ENCODE measurements around the gene CDAN1. TPM values are rescaled to one million over a fixed set of nuclear protein-coding genes. Genes with fewer than 3 reads are reported as not detected.

CDAN1 gene
- total and polyA plus RNA-seq, 2 of the 8 experiments (the other 6 are each of a cell fraction or from before 2014, with no cell fraction given) = 4.5 to 18.6 TPM

DNA sequence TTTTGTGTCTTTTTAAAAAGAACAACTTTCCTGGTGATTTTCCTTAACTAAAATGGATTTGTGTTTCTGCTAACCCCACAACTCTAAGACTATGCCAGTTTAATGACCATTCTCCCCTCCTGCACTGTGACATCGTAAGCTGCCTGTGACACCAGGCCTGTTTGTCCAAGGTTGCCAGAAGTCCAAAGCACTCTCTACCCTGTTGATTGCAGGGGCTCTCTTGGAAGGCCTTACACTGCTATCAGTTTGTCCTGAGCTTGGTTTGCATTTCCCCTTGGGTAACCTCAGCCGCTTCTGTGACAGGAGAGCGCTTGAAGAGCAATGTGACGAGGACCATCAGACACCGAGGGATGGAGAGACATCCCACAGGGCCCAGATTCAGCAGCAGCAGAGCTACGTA lies 55.8 kb downstream of the CDAN1 start:
- H3K14ac ChIP-seq (ENCODE audit: insufficient read length) = no peak overlapping the region
- 86% methylated on average over 6 of the region's 6 CpGs; no CpG with 5 or more reads in 1 of the 2 experiments for WGBS, 2 experiments (ENCODE audit: extremely low coverage in 1 of 2, insufficient coverage in 1 of 2, insufficient read length in 1 of 2, insufficient replicate concordance in 2 of 2, low coverage in 1 of 2, low lambda C conversion rate in 2 of 2, missing lambda C conversion rate in 1 of 2)
- H2BK5ac ChIP-seq (ENCODE audit: low read depth, low read length) = no peak overlapping the region
- no peak overlapping the region for H2AK5ac ChIP-seq (ENCODE audit: low read depth, low read length)
- H2AFZ ChIP-seq (ENCODE audit: low read length) = no peak overlapping the region
- no peak overlapping the region for H3K23ac ChIP-seq (ENCODE audit: insufficient read length)
- H3K27ac ChIP-seq (ENCODE audit: low read depth, low read length) = no peak overlapping the region
- H3K9ac ChIP-seq (replicated peaks in 1 of 4; ENCODE audit: extremely low read depth in 1 of 4, low read depth in 3 of 4, low read length in 3 of 4) = no peak overlapping the region
- no peak overlapping the region for H4K5ac ChIP-seq (ENCODE audit: insufficient read length, low read depth, low read length)
- H3K79me2 ChIP-seq (ENCODE audit: control insufficient read depth in 1 of 2, insufficient read depth in 2 of 2, low read length in 2 of 2) = no peaks in the 10 kb centered on the region
- H3K9me3 ChIP-seq (ENCODE audit: insufficient read depth in 2 of 2, low read depth in 1 of 2, low read length in 1 of 2) = no peaks in the 10 kb centered on the region
- H4K20me1 ChIP-seq (replicated peaks in 1 of 2; ENCODE audit: control insufficient read depth in 1 of 2, insufficient read depth in 2 of 2, low read length in 2 of 2) = peaks cover 0 to 2% of the 10 kb centered on the region in 2 experiments
- no peak overlapping the region for H4K8ac ChIP-seq (ENCODE audit: extremely low read depth, insufficient read depth, low read length)
- no peaks in the 10 kb centered on the region for H3K27me3 ChIP-seq (replicated peaks in 1 of 4; ENCODE audit: control insufficient read depth in 3 of 4, extremely low read depth in 1 of 4, insufficient read depth in 3 of 4, low read length in 3 of 4)
- no peaks in the 10 kb centered on the region for H3K23me2 ChIP-seq (ENCODE audit: low read depth, low read length)
- DNase-seq (ENCODE audit: low read depth in 1 of 2, low spot score in 2 of 2) = no peak
- no peak overlapping the region for H3K56ac ChIP-seq (replicated peaks; ENCODE audit: insufficient read length, low read depth, low read length)
- POLR2A ChIA-PET (ENCODE audit: partially characterized antibody) = no interaction called here
- CTCF ChIA-PET (ENCODE audit: partially characterized antibody) = interaction anchor here (1.0 kb wide), 1 partner anchor 197 kb away, joined by 3 read pairs; no protein-coding TSS in a partner anchor
- no peak overlapping the region for H3K4me3 ChIP-seq (ENCODE audit: extremely low read depth in 1 of 4, insufficient read depth in 2 of 4, low read depth in 3 of 4, low read length in 4 of 4)
- H2BK12ac ChIP-seq (ENCODE audit: low read depth, low read length) = no peak overlapping the region
- H2BK15ac ChIP-seq (ENCODE audit: low read length) = no peak overlapping the region
- H2BK20ac ChIP-seq (ENCODE audit: low read length) = no peak overlapping the region
- no peak for TF ChIP-seq JUN (IDR thresholded peaks at IDR 0.05; ENCODE audit: low read depth, low read length)
- TF ChIP-seq SP4 (IDR thresholded peaks at IDR 0.05; ENCODE audit: low read length) = no peak
- TF ChIP-seq RXRA (IDR thresholded peaks at IDR 0.05; ENCODE audit: insufficient read depth, low read depth, low read length) = no peak
- no peak for TF ChIP-seq CBX8 (IDR thresholded peaks at IDR 0.05; ENCODE audit: borderline replicate concordance, low read depth, low read length)
- no peak for TF ChIP-seq CHD2 (IDR thresholded peaks at IDR 0.05; ENCODE audit: low read length)
- TF ChIP-seq RBBP5 (IDR thresholded peaks at IDR 0.05; ENCODE audit: borderline replicate concordance, low read depth, low read length) = no peak
- TF ChIP-seq BRCA1 (IDR thresholded peaks at IDR 0.05; ENCODE audit: low read depth, low read length) = no peak
- no peak for TF ChIP-seq CTBP2 (IDR thresholded peaks at IDR 0.05; ENCODE audit: borderline replicate concordance, insufficient read depth, insufficient read length, low read length)
- TF ChIP-seq TBP (IDR thresholded peaks at IDR 0.05; ENCODE audit: low read depth, low read length) = no peak
- no peak for TF ChIP-seq NANOG (IDR thresholded peaks at IDR 0.05; ENCODE audit: insufficient read depth, low read depth, low read length, poor library complexity, severe bottlenecking)
- H2BK120ac ChIP-seq (replicated peaks; ENCODE audit: low read depth, low read length) = no peak overlapping the region
- H3K18ac ChIP-seq (ENCODE audit: extremely low read depth, low read length) = no peak overlapping the region
- H3K36me3 ChIP-seq (ENCODE audit: control insufficient read depth in 2 of 4, insufficient read depth in 4 of 4, low read length in 3 of 4) = peaks cover 2 to 16% (median 8%) of the 10 kb centered on the region in 4 experiments; a peak in 5 of 8 replicates
- no peak overlapping the region for H3K4me2 ChIP-seq (ENCODE audit: insufficient read depth in 1 of 2, low read depth in 2 of 2, low read length in 2 of 2)
- no peak overlapping the region for H4K91ac ChIP-seq (replicated peaks; ENCODE audit: insufficient read length, low read length)
- FAIRE-seq = no peak
- H3K4me1 ChIP-seq (replicated peaks in 1 of 4; ENCODE audit: control insufficient read depth in 3 of 4, insufficient read depth in 4 of 4, low read length in 3 of 4) = no peaks in the 10 kb centered on the region
- no peaks in the 10 kb centered on the region; the same call in 1 of the 2 replicates for H3K79me1 ChIP-seq (ENCODE audit: low read depth, low read length)
- no peak overlapping the region for H3K4ac ChIP-seq (replicated peaks; ENCODE audit: insufficient read length, low read depth, low read length)
